Measurements from ENCODE around the gene ADAMTS13. TPM values are rescaled to one million over a fixed set of nuclear protein-coding genes. Genes with fewer than 3 reads are reported as not detected.

Gene ADAMTS13
- polyA plus RNA-seq, 1 donor, result 7.8 TPM

GRCh38 chr9:133489253-133490190, 67.4 kb downstream of the ADAMTS13 start:
- DNase-seq (ENCODE audit: low read depth), result no peak

GRCh38 chr9:133490201-133490681, 68.1 kb downstream of the ADAMTS13 start:
- DNase-seq (ENCODE audit: low read depth), result no peak

GRCh38 chr9:133490865-133491655, 68.9 kb downstream of the ADAMTS13 start:
- no peak for DNase-seq (ENCODE audit: low read depth)

GRCh38 chr9:133491656-133491925, 69.4 kb downstream of the ADAMTS13 start:
- no peak for DNase-seq (ENCODE audit: low read depth)

GRCh38 chr9:133492061-133493021, 70.2 kb downstream of the ADAMTS13 start:
- DNase-seq (ENCODE audit: low read depth), result no peak

GRCh38 chr9:133493428-133493827, 71.3 kb downstream of the ADAMTS13 start:
- no peak for DNase-seq (ENCODE audit: low read depth)

- no peak for DNase-seq (ENCODE audit: low read depth)
Observed at GRCh38 chr9:133493845-133494540, 71.8 kb downstream of the ADAMTS13 start.

- no peak for DNase-seq (ENCODE audit: low read depth)
Observed at GRCh38 chr9:133494636-133495326, 72.6 kb downstream of the ADAMTS13 start.

GRCh38 chr9:133495327-133496293, 73.4 kb downstream of the ADAMTS13 start:
- DNase-seq (ENCODE audit: low read depth), result no peak

- no peak for DNase-seq (ENCODE audit: low read depth)
Observed at GRCh38 chr9:133496861-133497842, 75.0 kb downstream of the ADAMTS13 start.

- no peak for DNase-seq (ENCODE audit: low read depth)
Observed at GRCh38 chr9:133499132-133499891, 77.1 kb downstream of the ADAMTS13 start.

- DNase-seq (ENCODE audit: low read depth), result no peak
Observed at GRCh38 chr9:133499892-133500270, 77.7 kb downstream of the ADAMTS13 start.

GRCh38 chr9:133502112-133502511, 79.9 kb downstream of the ADAMTS13 start:
- no peak for DNase-seq (ENCODE audit: low read depth)

GRCh38 chr9:133505186-133505830, 83.1 kb downstream of the ADAMTS13 start:
- DNase-seq (ENCODE audit: low read depth), result no peak

GRCh38 chr9:133505901-133506652, 83.9 kb downstream of the ADAMTS13 start:
- no peak for DNase-seq (ENCODE audit: low read depth)

- DNase-seq (ENCODE audit: low read depth), result no peak
Observed at GRCh38 chr9:133506653-133507038, 84.5 kb downstream of the ADAMTS13 start.
